ENCODE measurements around the gene RAI14.

GRCh38 chr5:34859253-34859652 lies 203.1 kb downstream of the RAI14 start:
- TF ChIP-seq CTCF (conservative IDR thresholded peaks at IDR 0.05 in 1 of 2, IDR thresholded peaks at IDR 0.05 in 1 of 2; ENCODE audit: low read depth in 1 of 2, low read length in 2 of 2) (no peak), EZH2 (IDR thresholded peaks at IDR 0.05; ENCODE audit: low read length, missing control alignments) (no peak)
